Measurements from ENCODE around the gene GLIS2.
A peak's percentile ranks its signal among the peaks of the same experiment; 100 is the strongest.

Gene GLIS2

DNA sequence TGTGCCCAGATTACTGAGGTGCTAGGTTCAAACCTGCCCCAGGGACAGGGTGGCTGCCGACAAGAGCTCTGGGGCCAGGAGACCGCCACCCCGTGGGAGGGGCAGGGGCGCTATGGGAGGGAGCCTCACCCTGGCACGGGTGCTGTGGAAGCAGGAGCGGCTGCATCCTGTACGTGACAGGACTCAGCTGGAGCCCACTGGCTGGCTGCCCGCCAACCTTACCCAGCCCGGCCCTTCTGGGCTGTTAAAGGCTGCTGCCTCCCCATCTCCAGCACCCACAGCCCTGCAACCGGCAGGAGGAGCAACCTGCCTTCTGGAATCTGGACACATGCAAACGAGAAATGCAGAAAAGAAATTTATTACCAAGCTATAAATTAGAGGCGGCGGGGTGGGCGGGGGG is 24.0 kb downstream of the GLIS2 start (continued):
- TF ChIP-seq ZNF362 (tag by site-specific recombination; IDR thresholded peaks at IDR 0.05) (no peak), ZNF292 (tag by site-specific recombination; IDR thresholded peaks at IDR 0.05; ENCODE audit: borderline replicate concordance, low read depth) (no peak), ZNF354C (tag by site-specific recombination; IDR thresholded peaks at IDR 0.05; ENCODE audit: borderline replicate concordance, low read depth) (no peak), CTCF (tag by site-specific recombination; IDR thresholded peaks at IDR 0.05) (peak; percentile 35; the same call in 1 of the 2 replicates), REST (tag by site-specific recombination; IDR thresholded peaks at IDR 0.05) (no peak), ZNF629 (tag by site-specific recombination; IDR thresholded peaks at IDR 0.05) (no peak), ZNF133 (tag by site-specific recombination; IDR thresholded peaks at IDR 0.05) (no peak), SP2 (tag by site-specific recombination; IDR thresholded peaks at IDR 0.05) (peak; percentile 28; the same call in 1 of the 2 replicates), ZNF112 (tag by site-specific recombination; IDR thresholded peaks at IDR 0.05) (no peak), OSR2 (tag by site-specific recombination; IDR thresholded peaks at IDR 0.05) (peak; percentile 83), ZNF174 (tag by site-specific recombination; IDR thresholded peaks at IDR 0.05) (no peak), ZNF155 (tag by site-specific recombination; IDR thresholded peaks at IDR 0.05) (no peak), GLI2 (tag by site-specific recombination; IDR thresholded peaks at IDR 0.05; ENCODE audit: borderline replicate concordance, low read depth) (no peak), ZNF747 (tag by site-specific recombination; IDR thresholded peaks at IDR 0.05) (no peak), ZNF514 (tag by site-specific recombination; IDR thresholded peaks at IDR 0.05) (no peak), ZNF785 (tag by site-specific recombination; IDR thresholded peaks at IDR 0.05) (no peak), ZNF473 (tag by site-specific recombination; IDR thresholded peaks at IDR 0.05) (no peak), ZNF660 (tag by site-specific recombination; IDR thresholded peaks at IDR 0.05) (peak; percentile 35; the same call in 1 of the 2 replicates), REPIN1 (tag by site-specific recombination; IDR thresholded peaks at IDR 0.05; ENCODE audit: low read depth) (no peak), ELK4 (IDR thresholded peaks at IDR 0.05; ENCODE audit: borderline replicate concordance, low read depth, low read length) (no peak), ZNF184 (tag by site-specific recombination; IDR thresholded peaks at IDR 0.05) (no peak), GLIS2 (tag by site-specific recombination; IDR thresholded peaks at IDR 0.05) (no peak), WT1 (tag by site-specific recombination; IDR thresholded peaks at IDR 0.05) (no peak), ZNF266 (tag by site-specific recombination; IDR thresholded peaks at IDR 0.05; ENCODE audit: low read depth) (no peak)
- TF ChIP-seq, protein P1, sequence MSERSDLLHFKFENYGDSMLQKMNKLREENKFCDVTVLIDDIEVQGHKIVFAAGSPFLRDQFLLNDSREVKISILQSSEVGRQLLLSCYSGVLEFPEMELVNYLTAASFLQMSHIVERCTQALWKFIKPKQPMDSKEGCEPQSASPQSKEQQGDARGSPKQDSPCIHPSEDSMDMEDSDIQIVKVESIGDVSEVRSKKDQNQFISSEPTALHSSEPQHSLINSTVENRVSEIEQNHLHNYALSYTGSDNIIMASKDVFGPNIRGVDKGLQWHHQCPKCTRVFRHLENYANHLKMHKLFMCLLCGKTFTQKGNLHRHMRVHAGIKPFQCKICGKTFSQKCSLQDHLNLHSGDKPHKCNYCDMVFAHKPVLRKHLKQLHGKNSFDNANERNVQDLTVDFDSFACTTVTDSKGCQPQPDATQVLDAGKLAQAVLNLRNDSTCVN (tag by site-specific recombination; optimal IDR thresholded peaks at IDR 0.05): no peak
- TF ChIP-seq, protein P2, sequence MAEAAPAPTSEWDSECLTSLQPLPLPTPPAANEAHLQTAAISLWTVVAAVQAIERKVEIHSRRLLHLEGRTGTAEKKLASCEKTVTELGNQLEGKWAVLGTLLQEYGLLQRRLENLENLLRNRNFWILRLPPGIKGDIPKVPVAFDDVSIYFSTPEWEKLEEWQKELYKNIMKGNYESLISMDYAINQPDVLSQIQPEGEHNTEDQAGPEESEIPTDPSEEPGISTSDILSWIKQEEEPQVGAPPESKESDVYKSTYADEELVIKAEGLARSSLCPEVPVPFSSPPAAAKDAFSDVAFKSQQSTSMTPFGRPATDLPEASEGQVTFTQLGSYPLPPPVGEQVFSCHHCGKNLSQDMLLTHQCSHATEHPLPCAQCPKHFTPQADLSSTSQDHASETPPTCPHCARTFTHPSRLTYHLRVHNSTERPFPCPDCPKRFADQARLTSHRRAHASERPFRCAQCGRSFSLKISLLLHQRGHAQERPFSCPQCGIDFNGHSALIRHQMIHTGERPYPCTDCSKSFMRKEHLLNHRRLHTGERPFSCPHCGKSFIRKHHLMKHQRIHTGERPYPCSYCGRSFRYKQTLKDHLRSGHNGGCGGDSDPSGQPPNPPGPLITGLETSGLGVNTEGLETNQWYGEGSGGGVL (tag by site-specific recombination; IDR thresholded peaks at IDR 0.05): 0 out of 2 replicates have a peak, but pooled peaks have one; percentile 18
- TF ChIP-seq, protein P3, sequence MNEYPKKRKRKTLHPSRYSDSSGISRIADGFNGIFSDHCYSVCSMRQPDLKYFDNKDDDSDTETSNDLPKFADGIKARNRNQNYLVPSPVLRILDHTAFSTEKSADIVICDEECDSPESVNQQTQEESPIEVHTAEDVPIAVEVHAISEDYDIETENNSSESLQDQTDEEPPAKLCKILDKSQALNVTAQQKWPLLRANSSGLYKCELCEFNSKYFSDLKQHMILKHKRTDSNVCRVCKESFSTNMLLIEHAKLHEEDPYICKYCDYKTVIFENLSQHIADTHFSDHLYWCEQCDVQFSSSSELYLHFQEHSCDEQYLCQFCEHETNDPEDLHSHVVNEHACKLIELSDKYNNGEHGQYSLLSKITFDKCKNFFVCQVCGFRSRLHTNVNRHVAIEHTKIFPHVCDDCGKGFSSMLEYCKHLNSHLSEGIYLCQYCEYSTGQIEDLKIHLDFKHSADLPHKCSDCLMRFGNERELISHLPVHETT (tag by site-specific recombination; IDR thresholded peaks at IDR 0.05): no peak
